SK-N-SH treated with all-trans-retinoic acid at 6 μM for 48 hours (cell line): ENCODE measurements around the gene C14orf119.

ENCODE experiments used
- RARB ChIP-seq: fragments of 250-450 bp; sonication (Bioruptor Pico); IDR thresholded peaks from 2 replicates; pipeline ENCODE4 v1.8.0; 2021; ENCODE audit warnings: mild to moderate bottlenecking, moderate library complexity
- ZC3H10 ChIP-seq: fragments of 250-450 bp; sonication (Bioruptor Pico); IDR thresholded peaks from 2 replicates; pipeline ENCODE4 v1.5.1; 2021; ENCODE audit warnings: mild to moderate bottlenecking, moderate library complexity
- ZNF565 ChIP-seq: fragments of 450-650 bp; formaldehyde crosslinking; conservative IDR thresholded peaks from 2 replicates; pipeline ENCODE4 v1.5.0; 2020; ENCODE audit warnings: low read depth, mild to moderate bottlenecking, moderate library complexity
- TF ChIP-seq, protein P1 (sequence below): fragments of 250-450 bp; sonication (Bioruptor Pico); IDR thresholded peaks from 2 replicates; pipeline ENCODE4 v1.8.0; 2020; ENCODE audit warnings: mild to moderate bottlenecking, moderate library complexity, borderline replicate concordance

DNA sequence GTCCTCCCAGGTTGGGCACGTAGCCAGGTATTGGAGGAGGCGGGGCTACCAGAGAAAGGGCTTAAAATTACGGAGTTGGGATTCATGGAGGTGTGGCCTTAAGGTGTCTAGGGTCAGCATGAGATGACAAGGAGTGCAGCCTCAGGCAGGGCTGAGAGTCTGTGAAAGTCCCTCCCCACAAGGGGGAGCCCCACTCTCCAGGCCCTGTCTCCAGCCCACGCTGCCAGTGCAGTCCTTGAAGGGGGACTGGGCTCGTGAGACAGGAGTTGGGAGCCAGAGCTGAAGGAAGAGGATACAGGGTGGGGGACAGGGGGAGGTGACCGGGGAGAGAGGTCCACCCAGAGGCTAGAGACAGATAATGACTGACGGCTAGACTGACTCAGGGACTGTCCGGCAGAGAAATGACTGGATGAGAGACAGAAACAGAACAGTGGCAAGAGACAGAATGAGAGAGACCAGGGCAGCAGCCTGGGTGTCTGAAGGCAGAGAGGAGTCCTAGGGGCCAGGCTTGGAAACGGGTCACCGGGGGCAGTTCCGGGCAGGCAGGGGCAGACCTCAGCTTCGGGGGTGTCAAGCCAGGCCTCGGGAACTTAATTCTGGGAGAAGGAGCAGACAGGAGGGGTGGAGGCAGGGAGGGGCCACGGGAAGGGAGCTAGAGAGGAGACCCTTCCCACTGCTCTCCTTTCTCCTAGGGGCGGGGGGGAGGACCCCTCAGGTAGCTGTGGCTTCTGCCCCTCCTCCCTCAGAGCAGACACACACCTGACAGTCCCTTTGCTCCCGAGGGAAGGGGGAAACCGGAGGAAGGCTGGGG, 39.0 kb upstream of the C14orf119 start:
- TF ChIP-seq RARB (CRISPR knock-in tag) (no peak), ZC3H10 (CRISPR knock-in tag) (no peak), ZNF565 (CRISPR knock-in tag) (no peak)
- TF ChIP-seq, protein P1, sequence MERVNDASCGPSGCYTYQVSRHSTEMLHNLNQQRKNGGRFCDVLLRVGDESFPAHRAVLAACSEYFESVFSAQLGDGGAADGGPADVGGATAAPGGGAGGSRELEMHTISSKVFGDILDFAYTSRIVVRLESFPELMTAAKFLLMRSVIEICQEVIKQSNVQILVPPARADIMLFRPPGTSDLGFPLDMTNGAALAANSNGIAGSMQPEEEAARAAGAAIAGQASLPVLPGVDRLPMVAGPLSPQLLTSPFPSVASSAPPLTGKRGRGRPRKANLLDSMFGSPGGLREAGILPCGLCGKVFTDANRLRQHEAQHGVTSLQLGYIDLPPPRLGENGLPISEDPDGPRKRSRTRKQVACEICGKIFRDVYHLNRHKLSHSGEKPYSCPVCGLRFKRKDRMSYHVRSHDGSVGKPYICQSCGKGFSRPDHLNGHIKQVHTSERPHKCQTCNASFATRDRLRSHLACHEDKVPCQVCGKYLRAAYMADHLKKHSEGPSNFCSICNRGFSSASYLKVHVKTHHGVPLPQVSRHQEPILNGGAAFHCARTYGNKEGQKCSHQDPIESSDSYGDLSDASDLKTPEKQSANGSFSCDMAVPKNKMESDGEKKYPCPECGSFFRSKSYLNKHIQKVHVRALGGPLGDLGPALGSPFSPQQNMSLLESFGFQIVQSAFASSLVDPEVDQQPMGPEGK (CRISPR knock-in tag) = no peak
